Activated naive CD4-positive, alpha-beta T cell (primary cell): Measurements from ENCODE around the gene C1orf174.
"Not testable (repeated sequence)": the region's sequence is repeated elsewhere in the genome, so short reads cannot be mapped to it uniquely, and the experiment has no call there.

Source experiments
- DNase-seq, 4 experiments: peaks; one replicate each; lab custom pipeline; 2025; lab: John Stamatoyannopoulos, UW

The C1orf174 gene

DNA sequence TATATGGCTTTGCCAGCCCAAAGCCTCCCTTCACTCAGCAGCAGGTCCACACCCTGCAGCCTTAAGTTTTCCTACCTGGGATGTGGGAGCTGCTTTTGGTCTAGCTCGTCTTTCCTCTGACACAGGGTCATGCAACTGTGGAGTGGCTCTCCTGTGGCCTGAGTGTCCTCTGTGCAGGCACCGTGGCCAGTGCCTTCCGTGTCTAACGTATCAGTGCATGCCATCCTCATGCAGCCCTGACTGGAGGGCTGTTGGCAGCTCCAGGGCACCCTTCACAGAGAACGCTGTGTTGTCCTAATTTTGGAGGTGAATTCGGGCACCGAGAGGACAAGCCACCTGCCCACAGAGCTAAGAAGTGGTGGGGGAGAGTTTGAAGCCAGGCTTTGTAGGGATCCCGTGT is 25.7 kb upstream of the C1orf174 start:
- no peak for DNase-seq

DNA sequence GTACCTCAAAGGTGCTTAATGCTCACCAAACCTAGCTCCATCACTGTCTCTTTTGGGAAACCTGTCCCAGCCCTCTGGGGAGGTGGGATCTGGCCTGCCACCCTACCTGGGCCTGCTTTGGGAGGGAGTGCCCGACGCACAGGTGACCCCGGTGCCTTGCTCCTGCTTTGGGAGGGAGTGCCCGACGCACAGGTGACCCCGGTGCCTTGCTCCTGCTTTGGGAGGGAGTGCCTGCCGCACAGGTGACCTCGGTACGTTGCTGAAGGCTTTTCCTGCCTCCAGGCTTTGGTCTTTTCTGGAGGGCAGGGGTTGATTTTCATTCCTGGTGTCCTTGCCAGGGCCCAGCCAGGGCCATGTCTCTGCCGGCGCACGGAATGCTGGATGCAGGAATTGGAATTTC is 25.2 kb upstream of the C1orf174 start:
- no peak for DNase-seq

DNA sequence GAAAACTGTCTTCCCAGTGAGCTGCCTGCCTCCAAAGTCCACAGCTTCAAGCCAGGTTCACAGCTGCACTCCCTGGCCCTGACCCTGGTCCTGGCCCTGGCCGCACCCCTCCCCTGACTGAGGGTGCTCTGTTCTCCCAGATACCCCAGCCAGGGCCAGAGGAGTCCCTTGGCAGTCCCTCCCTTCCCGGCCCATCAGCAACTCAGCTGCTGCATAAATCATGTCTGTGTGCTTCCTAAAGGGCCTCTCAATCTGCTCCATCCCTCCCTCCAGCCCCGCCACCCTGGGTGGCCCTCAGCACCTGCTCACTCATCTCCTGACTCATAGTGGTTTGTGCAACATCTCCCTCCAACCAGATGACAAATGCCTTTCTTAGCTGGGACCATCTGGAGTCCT is 24.8 kb upstream of the C1orf174 start:
- DNase-seq, result no peak

DNA sequence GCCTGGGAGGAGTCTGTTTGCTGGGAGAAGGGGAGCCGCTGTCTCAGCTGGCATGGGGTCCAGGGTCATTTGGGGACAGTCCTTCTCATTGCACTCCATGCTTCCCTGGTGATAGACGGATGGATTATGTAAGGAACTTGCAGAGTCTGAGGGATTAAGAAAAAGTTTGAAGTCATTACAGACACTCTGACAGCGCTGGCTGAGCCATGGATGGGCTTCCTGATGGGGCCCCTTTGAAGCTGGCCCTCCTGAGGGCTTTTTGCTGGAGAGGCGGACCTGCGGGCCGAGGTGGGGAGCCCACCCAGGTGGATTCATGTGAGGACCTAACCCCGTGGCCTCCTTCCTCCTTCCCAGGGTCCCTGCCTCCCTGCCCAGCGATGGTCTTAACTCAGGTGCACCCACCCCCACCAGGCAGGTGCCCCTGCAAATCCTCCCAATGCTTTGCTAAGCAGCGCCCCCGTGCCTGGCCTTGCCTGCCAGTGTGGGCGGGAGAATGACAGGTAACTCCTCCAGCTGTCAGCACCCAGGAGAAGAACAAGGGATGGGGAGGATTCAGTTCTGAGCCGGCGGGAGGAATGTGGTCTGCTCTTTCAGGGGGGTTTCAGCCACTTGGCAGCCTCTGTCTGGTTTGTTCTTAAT is 24.2 kb upstream of the C1orf174 start:
- no peak for DNase-seq

DNA sequence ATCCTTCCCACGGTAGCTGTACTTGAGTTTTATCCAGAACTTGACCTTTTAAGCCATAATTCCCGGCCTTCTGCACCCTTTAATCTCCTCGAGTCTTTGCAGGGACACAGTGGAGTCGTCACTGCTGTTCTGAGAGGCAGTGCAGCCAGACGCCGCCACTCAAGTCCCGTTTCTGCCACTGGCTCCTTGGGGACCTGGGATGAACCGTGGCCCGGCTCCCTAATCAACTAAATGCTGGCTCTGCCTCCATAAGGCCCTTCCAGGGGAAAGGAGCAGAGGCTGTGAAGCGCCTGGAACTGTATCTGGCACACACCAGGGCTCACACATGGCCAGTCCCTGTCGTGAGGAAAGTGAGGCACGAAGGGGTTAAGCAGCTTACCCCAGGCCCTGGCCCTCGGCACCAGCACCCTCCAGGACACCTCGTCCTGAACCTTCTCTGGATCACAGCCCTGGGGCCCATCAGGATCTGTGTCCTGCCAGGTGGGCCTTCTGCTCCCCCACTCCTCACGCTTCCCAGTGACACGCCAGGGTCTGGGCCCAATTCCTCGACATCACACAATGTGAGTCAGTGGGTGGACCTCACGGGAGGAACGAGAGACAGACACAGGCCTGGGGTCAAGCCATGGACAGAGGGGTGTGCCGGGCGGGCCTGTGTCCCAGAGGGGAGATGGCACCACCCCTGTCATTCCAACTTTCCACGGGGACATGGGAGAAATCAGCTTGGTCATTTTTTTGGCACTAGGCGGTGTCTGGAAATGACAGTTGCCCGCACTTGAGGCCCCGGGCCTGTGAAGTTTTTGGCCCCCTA is 23.5 kb upstream of the C1orf174 start:
- DNase-seq, result no peak

DNA sequence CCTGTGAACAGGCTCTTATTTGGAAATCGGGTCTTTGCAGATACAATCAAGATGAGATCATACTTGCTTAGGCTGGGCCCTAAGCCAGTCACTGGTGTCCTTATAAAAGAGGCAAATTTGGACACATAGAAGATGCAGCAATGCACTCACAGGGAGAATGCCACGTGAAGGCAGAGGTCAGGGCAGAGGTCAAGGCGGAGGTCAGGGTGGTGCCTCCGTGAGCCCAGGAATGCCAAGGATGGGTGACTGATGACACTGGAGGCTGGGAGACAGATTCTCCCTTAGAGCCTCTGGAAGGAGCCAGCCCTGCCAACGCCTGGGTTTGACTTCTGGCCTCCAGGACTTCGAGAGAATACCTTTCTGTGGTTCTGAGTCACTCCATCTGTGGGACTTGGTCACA is 22.8 kb upstream of the C1orf174 start:
- DNase-seq, result no peak

DNA sequence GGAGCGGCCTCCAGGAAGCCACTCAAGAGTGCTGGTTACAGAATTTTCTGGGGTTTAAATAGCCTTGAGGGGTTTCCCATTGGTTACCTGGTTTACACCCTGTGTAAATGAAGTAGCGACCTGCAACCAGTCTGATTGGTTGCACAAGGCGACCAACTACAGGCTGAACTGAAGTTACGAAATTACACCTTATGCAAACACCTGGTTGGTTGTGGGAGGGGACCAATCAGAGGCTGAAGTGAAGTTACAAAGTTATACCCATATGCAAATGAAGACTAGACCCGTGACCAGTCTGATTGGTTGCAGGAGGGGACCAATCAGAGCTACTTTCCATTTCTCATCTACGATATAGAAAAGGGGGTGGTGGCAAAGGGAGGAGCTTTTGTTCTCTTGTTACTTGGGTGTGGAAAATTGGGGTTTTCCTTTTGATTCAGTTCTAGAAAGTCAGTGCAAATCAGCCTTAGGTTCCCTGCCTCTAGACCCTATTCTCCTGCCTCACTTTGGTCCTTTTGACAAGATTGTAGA is 22.2 kb upstream of the C1orf174 start:
- DNase-seq, result no peak

DNA sequence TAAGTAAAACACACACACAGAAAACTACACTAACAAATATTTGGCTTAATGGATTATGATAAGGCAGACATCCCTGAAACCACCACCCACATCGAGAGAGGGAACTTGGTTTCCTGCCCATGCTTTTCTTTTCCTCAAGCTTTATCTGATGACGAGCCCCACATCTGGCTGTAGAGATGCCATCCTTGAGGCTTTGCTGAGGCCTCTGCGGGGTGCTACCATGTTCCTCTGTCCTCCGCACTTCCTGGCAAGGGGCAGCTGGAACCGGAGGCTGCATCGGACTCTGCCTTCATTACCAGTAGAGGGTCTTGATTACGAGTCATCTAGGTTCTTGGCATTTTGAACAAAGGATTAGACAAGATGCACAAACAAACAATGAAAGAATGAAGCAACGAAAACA is 21.7 kb upstream of the C1orf174 start:
- no peak for DNase-seq

DNA sequence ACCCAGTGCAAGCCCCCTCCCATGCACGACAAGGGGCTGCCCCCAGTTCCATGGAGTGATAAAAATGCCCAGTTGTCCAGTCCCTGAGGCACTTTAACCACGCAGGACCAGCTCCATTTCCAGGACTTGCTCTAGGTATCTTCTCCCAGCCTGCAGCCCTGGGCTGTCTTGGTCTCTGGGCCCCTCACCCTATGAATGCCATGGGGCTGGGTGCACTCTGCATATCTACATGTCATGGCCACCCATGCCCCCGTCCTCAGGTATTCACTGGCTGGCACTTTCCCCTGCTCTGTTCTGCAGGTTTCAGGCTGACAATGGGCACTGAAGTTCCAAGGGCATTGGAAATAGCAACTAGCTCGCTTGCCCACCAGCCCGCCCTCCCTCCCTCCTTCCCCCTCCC is 19.6 kb upstream of the C1orf174 start:
- DNase-seq, result no peak

DNA sequence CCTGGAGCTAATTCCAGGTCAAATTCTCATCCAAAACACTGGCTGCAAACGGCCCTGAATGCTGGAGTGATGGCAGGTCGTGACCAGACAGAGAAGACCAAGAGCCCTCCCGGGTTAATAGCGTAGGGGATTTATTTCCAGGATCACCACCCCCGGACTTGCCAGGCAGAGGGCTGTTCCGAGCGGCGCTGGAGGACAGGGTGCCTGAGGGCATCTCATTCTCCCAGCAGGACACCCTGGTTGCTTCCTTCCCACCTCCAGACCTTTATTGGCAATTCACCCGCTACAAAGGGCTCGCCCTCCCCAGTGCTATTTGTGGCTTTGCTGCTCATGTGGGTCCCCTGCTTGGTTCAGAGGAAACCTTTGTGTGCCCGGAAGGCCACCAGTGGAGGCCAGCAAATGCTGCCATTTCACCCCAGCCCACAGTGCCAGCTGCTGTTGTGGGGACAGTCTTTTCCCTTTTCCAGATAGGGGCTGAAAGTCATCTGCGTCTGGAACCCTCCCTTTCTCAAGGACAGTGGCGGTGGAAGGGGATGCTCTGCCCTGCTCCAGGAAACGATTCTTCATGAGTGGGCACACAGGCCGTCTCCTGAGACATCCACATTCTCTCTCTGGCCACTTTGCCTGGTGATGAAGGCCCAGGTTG is 19.0 kb upstream of the C1orf174 start:
- no peak for DNase-seq

DNA sequence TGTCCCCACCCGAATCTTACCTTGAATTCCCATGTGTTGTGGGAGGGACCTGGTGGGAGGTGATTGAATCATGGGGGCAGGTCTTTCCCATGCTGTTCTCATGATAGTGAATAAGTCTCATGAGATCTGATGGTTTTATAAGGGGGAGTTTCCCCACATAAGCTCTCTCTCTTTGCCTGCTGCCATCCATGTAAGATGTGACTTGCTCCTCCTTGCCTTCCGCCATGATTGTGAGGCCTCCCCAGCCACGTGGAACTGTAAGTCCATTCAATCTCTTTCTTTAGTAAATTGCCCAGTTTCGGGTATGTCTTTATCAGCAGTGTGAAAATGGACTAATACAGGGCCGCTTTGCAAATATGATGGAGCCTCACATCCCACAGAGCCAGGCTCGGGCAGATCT is 18.3 kb upstream of the C1orf174 start:
- DNase-seq, result not testable (repeated sequence)

DNA sequence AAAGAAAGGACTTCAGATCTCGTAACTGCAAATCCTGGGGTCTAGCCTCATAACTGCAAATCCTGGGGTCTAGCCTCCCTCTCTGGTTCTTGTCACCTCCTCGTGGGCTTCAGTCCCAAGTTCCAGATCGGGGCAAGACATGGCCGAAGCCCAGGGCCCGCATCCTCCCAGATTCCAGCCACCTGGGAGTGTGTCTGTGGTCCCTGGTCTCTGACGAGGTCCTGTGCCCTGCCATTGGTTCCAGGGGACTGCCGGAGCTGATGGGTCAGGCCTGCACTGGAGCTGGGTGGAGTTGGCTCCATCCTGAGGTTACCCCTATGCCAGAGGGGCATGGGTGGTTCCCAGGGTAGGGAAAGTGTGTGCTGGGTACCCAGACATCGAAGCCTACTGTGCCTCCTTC is 17.7 kb upstream of the C1orf174 start:
- DNase-seq, result no peak

DNA sequence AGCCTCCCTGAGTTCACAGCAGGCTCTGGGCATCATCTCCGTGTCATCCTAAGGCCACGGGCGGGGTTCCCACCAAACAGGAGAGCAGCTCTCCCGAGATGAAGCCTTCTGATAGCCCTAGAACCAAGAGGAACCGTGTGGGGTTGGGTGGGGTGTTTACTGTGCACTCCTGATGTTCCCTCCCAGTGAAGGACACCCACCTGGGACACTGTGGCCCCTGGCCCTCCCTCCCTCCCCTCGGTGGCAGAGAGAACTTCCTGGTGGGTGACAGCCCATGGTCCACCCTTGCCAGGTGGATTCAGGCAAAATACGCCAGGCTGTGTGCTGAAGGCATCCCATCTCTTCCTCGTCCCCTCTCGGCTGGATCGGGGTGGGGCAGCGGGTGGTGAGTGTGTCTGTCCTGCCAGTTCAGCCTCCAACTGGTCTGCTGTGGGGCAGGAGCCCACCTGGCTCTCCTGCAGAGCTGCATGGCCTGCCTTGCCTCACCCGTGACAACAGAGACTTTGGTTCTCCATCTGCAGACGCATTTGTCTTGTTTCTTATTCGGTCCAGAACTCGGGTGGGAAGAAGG is 15.6 kb upstream of the C1orf174 start:
- DNase-seq, result no peak

DNA sequence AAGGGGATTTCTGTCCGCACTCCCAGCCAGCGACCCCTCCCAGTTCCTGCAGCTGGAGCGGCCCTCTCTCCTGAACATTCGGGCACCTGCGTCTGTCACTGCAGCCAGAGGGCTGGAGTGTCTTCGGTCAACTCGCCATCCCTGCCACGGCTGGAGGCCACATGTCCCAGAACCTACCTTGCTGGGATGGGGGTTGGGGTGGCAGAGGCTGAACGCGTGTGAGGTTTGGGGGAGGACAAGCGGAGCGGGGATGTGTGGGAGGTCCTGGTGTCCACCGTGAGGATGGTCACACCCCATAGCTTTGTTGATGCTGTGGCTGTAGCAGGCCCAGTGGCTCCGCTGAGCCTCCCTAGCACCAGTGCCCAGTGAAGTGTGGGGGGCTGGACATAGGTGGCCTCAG is 14.8 kb upstream of the C1orf174 start:
- no peak for DNase-seq

DNA sequence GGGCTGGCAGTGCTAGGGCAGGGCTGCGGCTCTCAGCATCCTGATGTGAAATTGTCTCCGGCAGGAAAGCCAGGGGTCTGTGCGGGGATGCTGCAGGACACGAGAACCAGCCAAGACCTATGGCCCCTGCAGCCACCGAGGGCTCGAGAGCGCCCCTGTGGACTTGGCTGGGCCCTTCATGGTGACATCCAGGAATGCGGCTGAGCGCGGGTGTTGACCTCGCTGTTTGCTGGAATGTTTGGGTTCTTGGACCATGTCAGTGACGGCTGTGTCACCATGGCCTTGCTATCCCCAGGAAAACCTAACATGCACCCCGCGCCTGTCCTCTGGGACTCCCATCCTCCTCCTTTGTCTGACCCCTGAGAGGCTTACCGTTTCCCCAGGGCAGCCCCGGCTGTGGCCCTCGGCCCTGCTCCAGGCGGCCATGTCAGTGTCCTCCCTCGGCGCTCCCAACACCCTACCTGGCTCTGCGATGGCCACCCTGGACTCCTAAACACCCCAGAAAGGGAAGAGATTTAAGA is 14.3 kb upstream of the C1orf174 start:
- no peak for DNase-seq

DNA sequence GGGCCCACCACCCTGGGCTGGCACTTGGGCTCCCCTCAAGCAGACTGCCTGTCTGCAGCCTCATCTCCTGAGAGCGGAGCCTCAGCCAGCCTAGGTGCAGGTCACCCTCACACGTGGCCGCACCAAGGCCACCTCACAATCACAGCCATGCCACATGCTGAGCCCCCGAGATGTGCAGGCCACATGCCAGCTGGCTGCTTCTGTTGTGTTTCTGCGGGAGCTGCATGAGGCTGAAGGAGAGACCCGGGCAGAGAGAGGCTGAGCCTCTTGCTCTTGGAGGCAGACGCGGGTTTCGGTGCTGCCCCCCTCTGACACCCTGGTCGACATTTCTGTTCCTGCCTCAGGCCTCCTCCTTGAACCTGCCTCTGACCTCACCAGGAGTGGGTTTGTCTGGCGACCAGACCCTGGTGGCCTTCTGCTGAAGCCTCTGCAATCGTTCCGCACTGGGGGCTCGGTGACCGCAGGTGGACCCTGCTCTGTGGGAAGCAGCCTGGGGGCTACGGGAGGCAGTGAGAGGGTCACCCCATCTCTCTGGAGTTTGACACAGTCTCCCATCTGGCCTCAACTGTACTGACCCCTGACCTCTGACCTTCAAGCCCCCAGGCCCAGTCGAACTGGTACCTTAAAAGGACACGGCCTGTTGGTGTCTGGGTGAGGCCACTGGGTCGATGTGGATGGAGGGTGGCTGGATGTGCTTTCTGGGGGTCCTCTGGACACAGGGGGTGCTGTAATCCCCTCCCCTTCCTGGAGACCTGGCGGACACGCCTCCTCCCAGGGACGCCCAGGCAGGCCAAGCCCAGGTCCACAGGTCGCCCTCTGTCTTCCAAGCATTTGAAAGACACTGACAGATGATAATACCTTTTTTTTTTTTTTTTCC is 13.0 kb upstream of the C1orf174 start:
- no peak for DNase-seq

DNA sequence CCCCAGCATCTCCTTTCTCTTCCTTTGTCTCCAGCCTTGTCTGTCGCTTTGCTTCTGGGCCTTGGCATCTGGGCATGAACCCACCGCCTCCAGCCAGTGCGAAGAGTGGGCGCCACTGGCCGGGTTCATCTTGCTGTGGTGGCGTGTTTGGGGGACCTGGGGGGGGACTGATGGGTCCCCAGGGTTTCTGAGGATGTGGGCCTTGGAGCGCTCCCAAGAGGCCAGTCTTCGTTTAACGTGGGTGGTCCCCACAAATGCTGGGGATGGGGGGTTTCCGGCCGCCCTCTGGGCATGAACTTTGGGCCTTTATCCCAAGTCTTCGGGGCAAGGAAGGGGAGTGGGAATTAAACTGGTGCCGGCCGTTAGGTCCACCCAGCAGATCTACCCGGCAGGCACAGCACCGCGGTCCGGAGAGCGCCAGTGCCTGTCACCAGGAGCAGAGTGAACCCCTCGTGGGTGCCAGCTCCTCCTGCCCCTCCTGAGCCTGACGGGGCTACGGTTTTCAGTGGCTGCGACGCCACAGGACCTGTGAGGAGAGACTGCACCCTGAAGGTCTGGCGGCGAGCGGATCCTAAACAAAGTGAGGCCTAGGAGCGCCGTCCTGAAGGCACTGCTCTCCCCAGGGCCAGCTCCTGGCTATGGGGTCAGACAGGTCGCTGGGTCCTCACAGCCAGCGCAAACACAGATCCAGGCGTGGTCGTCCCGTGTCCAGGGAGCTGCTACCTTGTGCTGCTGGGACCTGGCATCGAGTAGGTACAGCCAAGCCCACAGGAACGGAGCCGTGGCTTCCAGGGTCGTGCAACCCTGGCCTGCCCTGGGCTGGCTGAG is 12.1 kb upstream of the C1orf174 start:
- DNase-seq, result no peak

DNA sequence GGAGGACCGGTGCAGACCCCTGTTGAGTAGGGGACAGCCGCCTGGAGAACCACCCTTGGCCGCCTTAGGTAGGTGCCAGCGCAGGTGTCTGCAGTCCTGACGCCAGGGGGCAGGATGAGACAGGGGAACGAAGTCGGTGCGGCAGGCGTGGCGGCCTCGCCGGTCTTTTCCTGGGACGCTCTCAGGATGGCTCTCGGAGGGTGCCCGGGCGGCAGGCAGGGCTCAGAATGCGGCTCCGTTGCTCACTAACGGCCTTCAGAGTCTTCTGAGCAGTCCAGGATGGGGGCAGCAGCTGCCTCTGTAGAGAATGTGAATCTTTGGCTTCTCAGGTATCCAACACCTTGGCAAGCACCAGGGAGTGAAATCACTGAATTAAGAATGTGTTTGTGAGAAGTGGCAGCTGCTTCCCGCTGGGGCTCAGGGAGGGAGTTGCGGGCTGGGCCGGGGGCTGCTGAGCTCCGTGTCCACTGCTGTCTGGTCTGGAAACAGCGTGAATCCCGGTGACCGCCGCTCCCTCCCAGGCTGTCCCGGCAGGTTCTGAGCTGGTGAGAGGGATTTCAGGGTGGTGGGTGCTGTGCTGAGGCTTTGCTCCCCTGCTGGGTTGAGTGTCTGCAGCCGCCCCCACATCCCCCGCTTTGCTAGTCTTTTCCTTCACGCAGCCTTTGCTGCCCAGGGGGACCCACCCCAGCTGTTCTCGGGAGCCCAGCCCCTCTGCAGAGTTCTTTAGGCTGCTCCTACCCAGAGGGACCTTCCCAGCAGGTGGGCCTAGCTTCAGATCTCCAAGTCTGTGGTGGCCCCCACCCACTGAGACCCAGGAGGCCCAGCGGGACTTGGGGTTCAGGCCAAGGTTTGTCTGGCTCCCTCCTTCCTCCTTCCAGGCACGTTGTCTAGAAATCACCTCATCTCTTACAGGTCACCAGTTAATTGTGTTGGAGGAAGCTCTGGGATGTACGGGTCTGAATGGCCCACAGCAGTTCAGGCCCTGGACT is 11.1 kb upstream of the C1orf174 start:
- peak; percentile 49 to 75 (median 58) for DNase-seq

DNA sequence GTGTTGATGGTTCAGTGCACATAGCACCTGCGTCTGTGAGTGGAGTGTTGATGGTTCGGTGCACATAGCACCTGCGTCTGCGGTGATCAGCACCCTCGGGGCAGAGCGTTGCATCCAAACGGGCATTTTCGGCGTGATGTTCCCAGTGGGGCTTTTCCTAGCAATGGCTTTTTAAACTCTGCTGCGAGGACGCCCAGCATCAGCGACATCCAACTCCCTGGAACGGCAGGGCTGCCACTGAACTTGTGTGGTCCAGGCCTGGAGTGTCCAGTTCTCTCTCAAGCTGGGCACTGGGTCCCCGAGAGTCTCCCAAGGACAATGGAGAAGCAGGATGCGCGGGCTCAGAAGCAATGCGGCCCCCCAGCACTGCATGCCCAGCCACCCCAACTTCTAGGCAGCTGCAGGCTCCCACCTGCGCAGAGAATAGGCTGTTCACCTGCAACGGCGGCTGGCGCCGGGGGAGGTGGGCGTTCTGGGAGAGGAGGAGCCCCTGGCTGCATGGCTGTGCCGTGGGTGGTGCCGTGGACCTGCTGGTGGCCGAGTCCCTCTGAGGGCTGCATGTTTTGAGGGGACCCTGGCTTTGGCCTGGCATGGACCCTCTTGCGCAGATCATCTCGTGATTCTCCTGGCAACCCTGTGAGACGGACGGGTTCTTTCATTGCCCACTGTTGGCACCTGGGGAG is 10.1 kb upstream of the C1orf174 start:
- DNase-seq, result no peak
